K562 (cell line): ENCODE results near the gene ASIC3. TPM values are rescaled to one million over a fixed set of nuclear protein-coding genes. Genes with fewer than 3 reads are reported as not detected.

ENCODE experiments used
- ATAC-seq: fragments of 200-7000 bp; cut with Tn5 transposase; 3 replicates; pipeline ENCODE4 v1.9.1; 2020; ENCODE audit warnings: moderate library complexity
- BruUV-seq: library from RNA; stranded (reverse); fragments of 400-500 nt; replicated peaks from 2 replicates; lab custom pipeline; 2021; lab: Mats Ljungman, UMichigan
- CTCF ChIA-PET: fragments of 300-600 bp; formaldehyde crosslinking; extraction: SDS; loops from one replicate; lab custom pipeline; 2021; ENCODE audit warnings: low intra/inter-chr PET ratio; lab: Yijun Ruan, JAX
- POLR2A ChIA-PET: fragments of 300-600, 350-650 bp; sonication (Branson Sonifier 250); formaldehyde crosslinking; extraction: SDS; loops from one replicate; lab custom pipeline; 2021; ENCODE audit warnings: antibody characterized with exemption, inconsistent platforms; lab: Yijun Ruan, JAX
- DNase-seq, 4 experiments: peaks; one replicate each; pipeline versions ENCODE4 v3.0.0 to v3.0.0-alpha.2; 2011 to 2018; ENCODE audit warnings: low spot score in 3 of 4, mixed read lengths in 3 of 4; ENCODE audit errors: extremely low read depth in 1 of 4
- FAIRE-seq: peaks from 2 replicates; lab custom pipeline; 2011; peaks lifted over from hg19 to GRCh38; lab: Jason Lieb, UNC
- H2AFZ ChIP-seq: 2 replicates; pipeline ENCODE4 v1.6.0; 2011; ENCODE audit warnings: low read depth, low read length, control low read depth, inconsistent platforms
- H3K27ac ChIP-seq: fragments of 200-600 bp; 3 replicates; pipeline ENCODE4 v1.8.0; 2011; ENCODE audit warnings: low read depth, mild to moderate bottlenecking, control low read depth, inconsistent platforms, low read length, moderate library complexity, mixed read lengths; ENCODE audit errors: extremely low read depth
- H3K27me3 ChIP-seq, 2 experiments: fragments of 300-600 bp in 1 of 2; 2 replicates in 1 of 2; 3 replicates in 1 of 2; pipeline versions ENCODE4 v1.6.0 to v1.8.0; 2011; ENCODE audit warnings: inconsistent platforms in 2 of 2, low read length in 2 of 2, mild to moderate bottlenecking in 1 of 2, mixed read lengths in 1 of 2, moderate library complexity in 1 of 2; ENCODE audit not compliant: control insufficient read depth in 2 of 2, insufficient read depth in 2 of 2
- H3K36me3 ChIP-seq: fragments of 300-600 bp; 3 replicates; pipeline ENCODE4 v1.8.0; 2011; ENCODE audit warnings: mild to moderate bottlenecking, low read length, inconsistent platforms; ENCODE audit not compliant: control insufficient read depth, insufficient read depth
- H3K4me1 ChIP-seq, 2 experiments: fragments of 200-600 bp in 1 of 2; replicated peaks in 1 of 2; 2 replicates in 1 of 2; 3 replicates in 1 of 2; pipeline versions ENCODE4 v1.5.1 to v1.8.0; 2011; ENCODE audit warnings: inconsistent platforms in 2 of 2, low read length in 2 of 2, mild to moderate bottlenecking in 1 of 2, mixed read lengths in 1 of 2, moderate library complexity in 1 of 2; ENCODE audit not compliant: control insufficient read depth in 2 of 2, insufficient read depth in 2 of 2
- H3K4me2 ChIP-seq: 2 replicates; pipeline ENCODE4 v1.6.1; 2011; ENCODE audit warnings: low read length, control low read depth, inconsistent platforms, mixed read lengths; ENCODE audit not compliant: insufficient read depth
- H3K4me3 ChIP-seq: fragments of 200-600 bp; sonication (generic), shearing (Covaris generic); 2 replicates; pipeline ENCODE4 v1.5.1; 2016; ENCODE audit warnings: control low read depth, inconsistent platforms
- H3K79me2 ChIP-seq: fragments of 200-600 bp; 3 replicates; pipeline ENCODE4 v1.8.0; 2011; ENCODE audit warnings: low read length, inconsistent platforms; ENCODE audit not compliant: control insufficient read depth, insufficient read depth
- H3K9ac ChIP-seq, 2 experiments: 2 replicates each; pipeline versions ENCODE4 v1.6.0 to v1.6.1; 2011; ENCODE audit warnings: low read depth in 2 of 2, low read length in 2 of 2, control low read depth in 1 of 2, inconsistent platforms in 1 of 2, mild to moderate bottlenecking in 1 of 2, mixed read lengths in 1 of 2; ENCODE audit not compliant: insufficient read depth in 1 of 2
- H3K9me1 ChIP-seq: one replicate; pipeline ENCODE4 v1.6.0; 2011; ENCODE audit warnings: inconsistent platforms, mild to moderate bottlenecking, low read length, moderate library complexity; ENCODE audit not compliant: control insufficient read depth, insufficient read depth
- H3K9me3 ChIP-seq: replicated peaks from 2 replicates; pipeline ENCODE4 v1.5.1; 2011; ENCODE audit warnings: low read depth, low read length, inconsistent platforms; ENCODE audit not compliant: control insufficient read depth, insufficient read depth
- H4K20me1 ChIP-seq: replicated peaks from 2 replicates; pipeline ENCODE4 v1.6.1; 2011; ENCODE audit warnings: low read length, inconsistent platforms, mixed read lengths; ENCODE audit not compliant: control insufficient read depth, insufficient read depth
- ETS1 ChIP-seq: conservative IDR thresholded peaks from 2 replicates; pipeline ENCODE4 v1.6.1; 2011; ENCODE audit warnings: low read depth, mild to moderate bottlenecking, low read length; ENCODE audit not compliant: control insufficient read depth
- IRF1 ChIP-seq: sonication (generic); formaldehyde crosslinking; IDR thresholded peaks from 2 replicates; pipeline ENCODE4 v1.8.0; 2022; ENCODE audit warnings: missing genetic modification reagents, mild to moderate bottlenecking, borderline replicate concordance
- MGA ChIP-seq: fragments of 450-650 bp; IDR thresholded peaks from 2 replicates; pipeline ENCODE4 v1.6.1; 2016; ENCODE audit warnings: mild to moderate bottlenecking, moderate library complexity
- SMARCE1 ChIP-seq: fragments of 450-650 bp; IDR thresholded peaks from 2 replicates; pipeline ENCODE4 v1.7.1; 2016; ENCODE audit warnings: mild to moderate bottlenecking
- TBP ChIP-seq: optimal IDR thresholded peaks from 2 replicates; pipeline ENCODE3; 2011; ENCODE audit warnings: low read depth, low read length, improper control_type of control experiment
- ZNF134 ChIP-seq: fragments of 250-450 bp; sonication (Bioruptor Pico); conservative IDR thresholded peaks from 2 replicates; pipeline ENCODE4 v1.4.0; 2020
- ZNF232 ChIP-seq: sonication (generic); formaldehyde crosslinking; IDR thresholded peaks from 2 replicates; pipeline ENCODE4 v1.8.0; 2022; ENCODE audit warnings: mild to moderate bottlenecking, missing genetic modification reagents
- WGBS: fragments of 100-300 bp; shearing (Covaris generic); methylation state at CpG from one replicate; pipeline ENCODE4 v1.1.6; 2016; ENCODE audit warnings: low coverage, mixed read lengths; ENCODE audit not compliant: insufficient coverage; ENCODE audit errors: missing lambda C conversion rate; 5-methylcytosine and 5-hydroxymethylcytosine counted together
- in situ Hi-C: fragments of 300-500 bp; cut with MboI; formaldehyde crosslinking; loops from 4 replicates; pipeline ENCODE4 v1.15.0; 2018; ENCODE audit warnings: inconsistent platforms, mixed read lengths
- intact Hi-C: fragments of 100-400 bp; cut with micrococcal nuclease; formaldehyde crosslinking; loops from 2 replicates; pipeline ENCODE4 v1.14.2; 2022
- polyA plus RNA-seq, 8 experiments: library from polyadenylated mRNA; depleted of rRNA in 4 of 8; stranded (reverse) in 5 of 8; unstranded in 3 of 8; fragments of >200 nt; fragmentation: Nextera tagmentation in 2 of 8; fragmentation: Illumina TruSeq in 1 of 8; extraction: Ambion mirVana in 2 of 8; extraction: Trizol in 1 of 8; gene quantifications; 2 replicates each; pipeline versions ENCODE4 v1.2.1 to v1.2.3, GENCODE V29; 2011 to 2014; ENCODE audit warnings: inconsistent platforms in 1 of 8, missing spikeins in 1 of 8
- total RNA-seq, 7 experiments: library from RNA; depleted of rRNA in 6 of 7; stranded (reverse); fragments of >200 nt in 6 of 7; fragmentation: Illumina TruSeq in 2 of 7; extraction: Trizol in 2 of 7; gene quantifications; 2 replicates each; pipeline versions ENCODE4 v1.2.1 to v1.2.3, GENCODE V29; 2011 to 2021; ENCODE audit warnings: low replicate concordance in 1 of 7

ASIC3 gene
- total and polyA plus RNA-seq, 9 of the 15 experiments (the other 6 are each of a cell fraction or from before 2014, with no cell fraction given), result 0.11 to 5.0 (median 0.87) TPM

GRCh38 chr7:151080067-151080521 is 31.8 kb downstream of the ASIC3 start:
- Histone ChIP-seq H3K9me3 (no peaks in the 10 kb centered on the region), H3K27me3 (no peaks in the 10 kb centered on the region), H4K20me1 (peaks cover 5% of the 10 kb centered on the region), H3K36me3 (peaks cover 56% of the 10 kb centered on the region), H3K79me2 (peaks cover 46% of the 10 kb centered on the region), H3K4me3 (peak overlapping the region; percentile 89), H3K27ac (peak overlapping the region; percentile 94), H3K4me2 (peak overlapping the region; percentile 97), H2AFZ (peak overlapping the region; percentile 78), H3K4me1 (peaks cover 43 to 88% of the 10 kb centered on the region in 2 experiments), H3K9ac (peak overlapping the region; percentile 94 to 97), H3K9me1 (no peaks in the 10 kb centered on the region)
- TSS peak; percentile 57 for BruUV-seq
- WGBS, result 1% methylated on average over 31 of the region's 31 CpGs
- peak; percentile 69 for FAIRE-seq
- peak in 3 of 4 experiments; percentile 63 to 65 (median 64) for DNase-seq
- CTCF ChIA-PET, result no interaction called here
- in situ Hi-C loops, result no loop called here
- intact Hi-C loops, result loop anchor here (1.0 to 10.0 kb wide), 2 partner anchors 19 to 765 kb away; no protein-coding TSS in a partner anchor
- POLR2A ChIA-PET, result interaction anchor here (0.6 to 3.5 kb wide), 17 partner anchors 8 to 757 kb away, joined by 3 to 24 read pairs (median 7); partner anchors contain the start of genes ABCB8, ACTR3C, LRRC61 and SLC4A2
- peak; percentile 4 for ATAC-seq
- 0 out of 2 replicates have a peak, but pooled peaks have one; percentile 17 for TF ChIP-seq IRF1
- no peak for TF ChIP-seq ZNF232 (CRISPR knock-in tag)
- TF ChIP-seq ZNF134 (CRISPR knock-in tag), result no peak
- 0 out of 2 replicates have a peak, but pooled peaks have one; percentile 54 for TF ChIP-seq SMARCE1
- TF ChIP-seq TBP, result no peak
- 0 out of 2 replicates have a peak, but pooled peaks have one; percentile 23 for TF ChIP-seq ETS1
- no peak for TF ChIP-seq MGA
